ENCODE measurements around the gene PXN. TPM values are rescaled to one million over a fixed set of nuclear protein-coding genes. Genes with fewer than 3 reads are reported as not detected.
A peak's percentile ranks its signal among the peaks of the same experiment; 100 is the strongest.

Gene PXN
- total RNA-seq, 4 donors from 2014 or later: 37.2 to 63.7 (median 51.6) TPM

DNA sequence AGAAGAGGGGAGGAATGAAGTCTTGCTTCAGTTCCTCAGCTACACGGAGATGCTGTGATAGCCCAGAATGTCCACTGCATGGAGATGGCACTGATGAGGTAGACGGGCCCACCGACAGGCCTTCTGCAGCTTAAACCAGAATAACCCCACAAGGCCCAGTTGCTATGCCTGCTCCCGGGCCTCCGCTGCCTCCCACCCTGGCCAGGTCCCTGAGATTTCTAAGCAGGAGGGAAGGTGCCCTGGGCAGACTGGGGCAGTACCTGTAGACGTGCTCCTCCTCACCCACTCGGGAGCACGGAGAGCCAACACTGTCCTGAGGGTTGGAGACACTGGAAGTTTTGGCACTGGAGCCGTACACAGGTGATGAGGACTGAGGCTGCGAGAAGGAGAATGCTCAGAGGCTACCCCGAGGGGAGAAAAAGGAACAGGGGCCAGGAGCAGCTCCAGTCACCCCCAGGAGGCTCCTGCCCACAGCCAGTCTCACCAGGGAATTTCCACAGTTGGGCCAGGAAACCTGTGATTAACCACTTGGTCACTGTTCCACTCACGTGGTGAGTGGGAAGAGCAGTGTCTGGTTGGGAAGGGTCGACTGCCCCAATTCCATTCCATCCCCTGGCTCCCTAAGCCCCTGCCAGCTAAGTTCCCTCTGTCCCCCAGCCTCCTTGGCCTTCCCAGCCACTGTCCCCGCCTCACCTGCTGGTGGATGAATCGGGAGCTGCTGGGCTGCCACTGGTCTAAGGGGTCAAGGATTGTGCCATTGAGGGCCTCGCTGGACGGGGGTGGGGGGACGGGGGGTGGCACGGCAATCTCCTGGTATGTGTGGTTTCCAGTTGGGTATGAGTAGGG lies 41.8 kb downstream of the PXN start:
- 76% methylated on average over 16 of the region's 19 CpGs for WGBS
- TF ChIP-seq POLR2AphosphoS5 (IDR thresholded peaks at IDR 0.05) (no peak), EP300 (IDR thresholded peaks at IDR 0.05) (no peak), POLR2A (IDR thresholded peaks at IDR 0.05) (no peak)
- TF ChIP-seq, protein P1, sequence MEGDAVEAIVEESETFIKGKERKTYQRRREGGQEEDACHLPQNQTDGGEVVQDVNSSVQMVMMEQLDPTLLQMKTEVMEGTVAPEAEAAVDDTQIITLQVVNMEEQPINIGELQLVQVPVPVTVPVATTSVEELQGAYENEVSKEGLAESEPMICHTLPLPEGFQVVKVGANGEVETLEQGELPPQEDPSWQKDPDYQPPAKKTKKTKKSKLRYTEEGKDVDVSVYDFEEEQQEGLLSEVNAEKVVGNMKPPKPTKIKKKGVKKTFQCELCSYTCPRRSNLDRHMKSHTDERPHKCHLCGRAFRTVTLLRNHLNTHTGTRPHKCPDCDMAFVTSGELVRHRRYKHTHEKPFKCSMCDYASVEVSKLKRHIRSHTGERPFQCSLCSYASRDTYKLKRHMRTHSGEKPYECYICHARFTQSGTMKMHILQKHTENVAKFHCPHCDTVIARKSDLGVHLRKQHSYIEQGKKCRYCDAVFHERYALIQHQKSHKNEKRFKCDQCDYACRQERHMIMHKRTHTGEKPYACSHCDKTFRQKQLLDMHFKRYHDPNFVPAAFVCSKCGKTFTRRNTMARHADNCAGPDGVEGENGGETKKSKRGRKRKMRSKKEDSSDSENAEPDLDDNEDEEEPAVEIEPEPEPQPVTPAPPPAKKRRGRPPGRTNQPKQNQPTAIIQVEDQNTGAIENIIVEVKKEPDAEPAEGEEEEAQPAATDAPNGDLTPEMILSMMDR (IDR thresholded peaks at IDR 0.05): no peak
- no peak for DNase-seq (ENCODE audit: low spot score in 2 of 2)
- peak overlapping the region; percentile 16 for H3K27ac ChIP-seq
- peaks cover 49% of the 10 kb centered on the region for H3K4me1 ChIP-seq
- H3K9me3 ChIP-seq: no peaks in the 10 kb centered on the region
- H3K36me3 ChIP-seq: peaks cover 62% of the 10 kb centered on the region
- no peaks in the 10 kb centered on the region for H3K27me3 ChIP-seq
- H3K4me3 ChIP-seq: peak overlapping the region; percentile 31

DNA sequence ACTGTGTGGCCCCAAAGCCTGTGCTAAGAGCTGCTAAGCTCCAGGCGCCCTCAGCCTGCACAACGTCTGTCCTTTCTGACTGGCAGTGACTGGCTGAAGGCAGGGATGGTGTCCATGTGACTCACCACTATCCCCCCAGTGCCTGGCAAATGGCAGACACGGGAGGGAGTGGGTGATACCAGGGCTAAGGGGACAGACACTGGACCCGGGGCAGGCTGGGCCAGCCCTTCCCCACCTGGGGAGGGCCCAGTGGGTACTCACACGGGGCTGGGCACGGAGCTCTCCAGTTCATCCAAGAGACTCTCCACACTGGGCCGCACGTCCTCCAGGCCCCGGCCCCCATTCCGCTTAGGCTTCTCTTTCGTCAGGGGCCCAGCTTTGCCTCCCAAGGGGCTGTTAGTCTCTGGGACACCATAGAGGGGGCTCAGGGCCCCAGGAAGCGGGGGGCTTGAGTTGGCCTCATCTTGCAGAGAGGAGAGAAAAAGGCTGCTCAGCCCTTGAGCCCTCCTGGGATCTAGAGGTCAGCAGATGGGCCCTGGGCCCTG lies 43.2 kb downstream of the PXN start:
- Histone ChIP-seq H3K27me3 (no peaks in the 10 kb centered on the region), H3K4me1 (peaks cover 36% of the 10 kb centered on the region), H3K27ac (no peak overlapping the region), H3K36me3 (peaks cover 71% of the 10 kb centered on the region), H3K4me3 (no peak overlapping the region), H3K9me3 (no peaks in the 10 kb centered on the region)
- 85% methylated on average over 4 of the region's 12 CpGs for WGBS
- TF ChIP-seq EP300 (IDR thresholded peaks at IDR 0.05) (no peak), POLR2AphosphoS5 (IDR thresholded peaks at IDR 0.05) (no peak), POLR2A (IDR thresholded peaks at IDR 0.05) (no peak)
- TF ChIP-seq, protein P1 (IDR thresholded peaks at IDR 0.05): no peak
- peak in 1 of 2 donors; percentile 76 for DNase-seq (ENCODE audit: low spot score in 2 of 2)

- no peak for DNase-seq (ENCODE audit: low spot score in 2 of 2)
- H3K9me3 ChIP-seq: no peaks in the 10 kb centered on the region
- H3K27ac ChIP-seq: no peak overlapping the region
- peaks cover 79% of the 10 kb centered on the region for H3K36me3 ChIP-seq
- no peak overlapping the region for H3K4me3 ChIP-seq
- 97% methylated on average over 10 of the region's 13 CpGs for WGBS
- TF ChIP-seq EP300 (IDR thresholded peaks at IDR 0.05) (no peak), POLR2AphosphoS5 (IDR thresholded peaks at IDR 0.05) (no peak), POLR2A (IDR thresholded peaks at IDR 0.05) (no peak)
- TF ChIP-seq, protein P1 (IDR thresholded peaks at IDR 0.05): no peak
- peaks cover 28% of the 10 kb centered on the region for H3K4me1 ChIP-seq
- no peaks in the 10 kb centered on the region for H3K27me3 ChIP-seq
Measured at GRCh38 chr12:120221576-120221900, 44.0 kb downstream of the PXN start.

DNA sequence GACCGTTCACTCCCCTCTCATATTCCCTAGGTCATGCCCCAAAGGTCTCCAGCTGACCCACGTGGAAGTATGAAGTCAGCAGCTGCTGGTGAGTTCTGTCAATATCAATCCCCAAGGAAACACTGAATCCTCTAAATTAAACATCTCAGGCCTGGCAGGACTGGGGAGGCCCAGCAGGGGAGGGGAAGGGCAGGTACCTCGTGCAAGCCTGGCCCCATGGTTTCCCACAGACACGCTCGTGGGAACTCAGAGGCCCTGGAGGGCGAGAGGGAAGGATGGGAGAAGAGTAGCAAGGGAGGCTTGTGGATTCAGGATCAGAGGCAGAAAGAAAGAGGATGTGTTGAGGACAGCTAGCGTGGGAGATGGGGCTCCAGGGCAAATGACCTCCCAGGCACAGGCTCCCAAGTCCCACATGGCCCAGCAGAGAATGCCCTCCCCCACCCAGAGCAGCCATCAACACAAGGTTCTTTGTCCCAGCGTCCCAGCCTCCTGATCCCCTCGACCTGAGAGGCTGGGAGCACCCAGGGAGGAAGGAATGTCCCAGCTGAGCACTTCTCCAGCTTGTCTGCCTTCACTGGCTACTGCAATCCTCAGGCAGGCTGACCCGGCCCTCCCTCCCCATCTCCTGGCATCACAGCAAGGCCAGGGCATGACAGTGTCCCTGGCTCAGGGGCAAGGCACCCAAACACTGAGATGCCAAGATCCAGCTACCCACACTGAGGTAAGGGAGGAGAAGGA lies 44.5 kb downstream of the PXN start:
- peaks cover 79% of the 10 kb centered on the region for H3K36me3 ChIP-seq

More for the DNA sequence above, 44.5 kb downstream of the PXN start:
- Histone ChIP-seq H3K27me3 (no peaks in the 10 kb centered on the region), H3K27ac (no peak overlapping the region), H3K4me3 (no peak overlapping the region), H3K9me3 (no peaks in the 10 kb centered on the region), H3K4me1 (peaks cover 22% of the 10 kb centered on the region)
- TF ChIP-seq POLR2A (IDR thresholded peaks at IDR 0.05) (no peak), EP300 (IDR thresholded peaks at IDR 0.05) (no peak), POLR2AphosphoS5 (IDR thresholded peaks at IDR 0.05) (no peak)
- TF ChIP-seq, protein P1 (IDR thresholded peaks at IDR 0.05): no peak
- 74% methylated on average over 10 of the region's 10 CpGs for WGBS
- DNase-seq (ENCODE audit: low spot score in 2 of 2): no peak

Data from suprapubic skin (tissue), 4 donors.